SKM-1 (cell line): ENCODE results near the gene CYSLTR2.

Experiments used
- DNase-seq: peaks from one replicate; lab custom pipeline; 2025; ENCODE audit not compliant: unreplicated experiment; lab: John Stamatoyannopoulos, UW

The CYSLTR2 gene, protein sequence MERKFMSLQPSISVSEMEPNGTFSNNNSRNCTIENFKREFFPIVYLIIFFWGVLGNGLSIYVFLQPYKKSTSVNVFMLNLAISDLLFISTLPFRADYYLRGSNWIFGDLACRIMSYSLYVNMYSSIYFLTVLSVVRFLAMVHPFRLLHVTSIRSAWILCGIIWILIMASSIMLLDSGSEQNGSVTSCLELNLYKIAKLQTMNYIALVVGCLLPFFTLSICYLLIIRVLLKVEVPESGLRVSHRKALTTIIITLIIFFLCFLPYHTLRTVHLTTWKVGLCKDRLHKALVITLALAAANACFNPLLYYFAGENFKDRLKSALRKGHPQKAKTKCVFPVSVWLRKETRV

DNA sequence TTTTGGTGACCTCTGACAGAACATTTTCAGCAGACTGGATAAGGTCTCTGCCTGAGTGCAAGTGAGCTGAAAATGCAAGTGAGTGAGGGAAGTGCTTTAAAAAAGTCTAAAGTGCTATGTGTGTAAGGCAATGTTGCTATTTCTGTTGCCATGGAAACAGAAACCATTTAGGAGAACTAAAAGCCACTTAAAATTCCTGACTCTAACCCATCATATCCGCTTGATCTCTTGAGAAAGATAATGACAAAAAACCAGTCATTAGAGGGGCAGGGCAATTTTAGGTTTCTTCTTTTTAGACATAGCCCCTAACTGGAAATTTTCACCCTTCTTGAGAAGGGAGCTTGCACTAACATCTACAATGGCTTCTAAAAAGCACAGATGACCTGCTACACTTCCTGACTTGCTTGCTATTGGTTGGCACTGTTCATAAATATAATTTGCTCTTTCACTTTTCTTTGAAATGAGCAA lies at the start of gene CYSLTR2:
Gene CYSLTR2 (plus strand): TSS at position 458 of the 468 bp plus-strand sequence. CDS start 52,889 bp downstream, outside the sequence.
- peak; percentile 45 for DNase-seq

DNA sequence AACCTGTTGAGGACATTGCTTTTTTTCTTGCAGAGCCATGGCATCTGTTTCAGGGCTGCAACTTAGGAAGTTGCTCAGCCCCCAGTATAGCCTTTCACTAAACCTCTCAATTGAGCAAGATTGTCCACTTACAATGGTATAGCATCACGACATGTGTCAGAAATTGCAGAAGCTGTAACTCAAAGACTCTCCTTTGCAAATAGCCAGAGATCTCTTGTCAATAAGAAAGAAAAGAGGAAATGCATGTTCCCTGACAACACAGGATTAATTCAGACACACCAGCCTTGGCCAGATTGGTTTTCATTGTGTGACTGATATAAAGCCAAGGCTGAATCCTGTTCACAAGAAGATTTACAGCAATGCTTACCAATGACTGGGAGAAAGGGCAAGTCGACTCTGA lies 38.7 kb upstream of the CYSLTR2 start:
- DNase-seq, result peak; percentile 86

DNA sequence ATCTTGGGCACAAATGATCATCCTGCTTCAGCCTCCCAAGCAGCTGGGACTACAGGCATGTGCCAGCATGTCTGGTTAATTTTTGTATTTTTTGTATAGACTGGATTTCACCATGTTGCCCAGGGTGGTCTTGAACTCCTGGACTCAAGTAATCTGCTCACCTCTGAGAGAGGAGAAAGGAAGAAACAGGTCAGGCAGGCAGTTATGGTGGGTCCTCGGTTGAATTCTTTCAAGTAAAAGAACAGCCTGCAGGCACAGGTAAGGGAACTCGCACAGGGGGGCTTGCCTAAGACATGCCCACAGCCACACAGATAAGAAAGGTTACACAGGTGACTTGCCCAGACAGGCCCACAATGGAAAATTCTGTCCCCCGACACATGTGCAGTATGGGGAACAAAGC lies 34.8 kb upstream of the CYSLTR2 start:
- DNase-seq, result no peak

DNA sequence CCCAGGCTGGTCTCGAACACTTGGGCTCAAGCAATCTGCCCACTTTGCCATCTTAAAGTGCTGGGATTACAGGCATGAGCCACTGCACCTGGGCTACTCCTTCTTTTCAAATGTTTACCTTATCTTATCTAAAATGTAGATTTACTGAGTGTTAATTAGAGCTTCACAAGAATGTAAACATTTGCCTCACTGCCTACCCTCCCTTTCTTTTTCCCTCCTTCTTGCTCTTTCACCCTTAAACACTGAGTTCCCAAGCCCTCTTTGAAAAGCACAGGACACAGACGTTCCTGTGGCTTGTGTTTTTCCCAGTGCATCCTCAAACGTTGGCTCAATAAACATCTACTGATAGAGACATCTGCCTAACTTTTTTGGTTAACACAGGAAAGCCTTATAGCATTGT lies 32.7 kb upstream of the CYSLTR2 start:
- no peak for DNase-seq

DNA sequence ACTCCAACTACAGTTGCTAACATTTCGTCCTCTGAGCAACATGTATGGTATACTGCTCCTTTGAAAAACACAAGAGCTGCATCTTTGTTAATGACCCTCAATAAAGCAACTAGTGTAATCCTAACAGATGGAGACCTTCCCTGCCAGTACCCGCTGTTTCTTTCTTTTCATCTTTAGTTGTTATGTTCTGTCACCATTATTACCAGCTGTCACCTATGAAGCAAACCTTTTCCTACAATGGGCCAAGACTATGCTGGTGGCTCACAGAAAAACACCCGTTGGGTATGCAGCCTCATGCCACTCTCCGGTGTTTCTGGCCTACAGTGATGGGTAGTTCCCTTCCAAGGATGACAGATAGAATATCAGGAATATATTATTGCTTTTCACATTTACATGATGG lies 29.7 kb upstream of the CYSLTR2 start:
- DNase-seq, result no peak

DNA sequence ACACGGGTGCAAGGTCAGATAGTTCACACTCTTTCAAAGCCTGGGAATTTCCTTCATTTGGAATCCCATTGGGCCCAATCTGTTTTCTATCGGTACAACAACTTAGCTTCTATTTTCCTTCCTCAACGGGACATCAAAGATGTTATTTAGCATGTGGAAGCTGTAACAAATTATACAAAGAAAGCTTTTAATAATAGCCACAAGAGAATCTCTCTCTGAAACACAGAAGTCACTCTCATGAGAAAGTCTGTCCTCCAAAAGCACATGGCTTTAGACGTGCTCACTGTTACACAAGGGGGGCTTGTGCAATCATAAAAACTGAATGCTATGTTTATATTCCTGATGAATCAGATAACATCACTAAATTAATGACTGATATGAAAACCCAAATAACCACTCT lies 28.9 kb upstream of the CYSLTR2 start:
- DNase-seq, result peak; percentile 6

DNA sequence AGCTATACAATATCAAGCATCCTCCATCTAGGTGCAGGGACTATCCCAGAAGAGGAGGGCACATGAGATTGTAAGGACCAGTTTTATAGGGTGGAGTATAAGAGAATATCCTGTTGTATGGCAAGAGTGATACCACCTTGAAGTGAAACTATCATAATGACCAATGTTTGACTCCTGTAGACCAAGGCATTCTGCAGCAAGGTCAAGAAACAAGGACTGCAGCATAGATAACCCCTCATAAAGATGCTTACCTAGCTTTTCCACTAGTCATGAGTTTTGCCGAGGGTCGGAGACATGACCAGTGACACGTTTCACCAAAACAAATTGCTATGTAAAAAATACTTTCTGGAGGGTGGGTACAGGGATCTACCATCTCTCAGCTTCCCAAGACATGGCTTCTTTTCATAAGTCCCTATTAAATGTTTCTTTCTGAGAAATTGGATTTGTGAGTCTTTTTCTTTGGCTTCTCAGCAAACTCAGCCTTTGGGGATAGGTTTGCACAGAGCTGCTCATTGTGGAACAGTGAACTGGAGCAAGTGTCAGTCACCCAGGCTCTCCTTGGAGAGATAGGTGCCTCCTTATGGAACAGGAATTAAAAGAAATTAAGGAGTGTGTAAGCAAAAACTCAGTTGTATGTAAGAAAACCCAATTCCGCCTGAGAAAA lies 28.2 kb upstream of the CYSLTR2 start:
- DNase-seq, result no peak

DNA sequence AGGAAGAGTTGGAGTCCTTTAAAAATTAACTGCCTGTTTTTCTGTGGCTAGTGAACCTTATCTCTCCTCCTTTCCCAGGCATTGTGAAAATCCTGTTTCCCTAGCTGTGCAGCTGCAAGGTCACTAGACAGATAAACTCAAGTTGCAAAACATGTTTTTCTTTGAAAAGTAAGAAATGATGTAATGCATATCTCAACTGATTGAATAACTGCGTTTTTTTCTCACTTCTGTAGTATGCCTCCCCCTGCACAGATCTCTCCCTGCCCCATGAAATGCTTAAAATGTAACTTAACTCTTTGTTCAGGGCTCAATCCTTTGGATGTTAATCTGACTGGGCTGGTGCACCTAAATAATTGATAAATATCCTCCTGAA lies 27.7 kb upstream of the CYSLTR2 start:
- peak; percentile 60 for DNase-seq

DNA sequence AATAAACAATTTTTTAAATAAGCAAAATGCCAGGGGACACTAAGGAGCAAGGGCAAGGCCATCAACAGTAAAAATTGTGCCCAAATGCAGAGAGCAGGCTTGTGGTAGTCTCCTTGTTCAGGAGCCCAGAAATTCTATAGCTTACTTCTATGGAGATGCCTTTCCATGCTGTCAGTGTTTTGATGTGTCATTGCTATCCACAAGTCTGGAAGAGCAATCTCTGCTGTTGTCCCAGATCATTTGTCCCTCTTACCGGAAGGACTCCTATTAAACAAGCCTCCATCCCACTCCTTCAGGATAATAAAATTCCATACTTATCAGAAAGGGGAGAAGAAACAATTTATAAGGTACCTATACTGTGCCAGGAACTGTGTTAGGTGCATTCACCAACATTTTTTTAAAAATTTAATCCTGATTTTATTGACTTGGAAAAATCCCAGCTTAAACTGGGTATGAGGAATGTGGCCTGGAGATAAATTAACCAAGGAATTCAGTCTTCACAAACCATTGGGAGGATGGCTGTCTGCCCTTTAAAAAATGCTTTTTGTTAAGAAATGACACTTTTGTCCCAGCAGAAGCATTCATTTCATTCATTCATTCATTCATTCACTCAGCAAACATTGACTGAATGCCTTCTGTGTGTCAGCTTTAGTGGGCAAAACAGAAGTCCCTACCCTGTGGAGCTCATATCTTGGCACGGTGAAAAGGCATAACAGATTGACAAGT lies 26.8 kb upstream of the CYSLTR2 start:
- DNase-seq, result no peak

DNA sequence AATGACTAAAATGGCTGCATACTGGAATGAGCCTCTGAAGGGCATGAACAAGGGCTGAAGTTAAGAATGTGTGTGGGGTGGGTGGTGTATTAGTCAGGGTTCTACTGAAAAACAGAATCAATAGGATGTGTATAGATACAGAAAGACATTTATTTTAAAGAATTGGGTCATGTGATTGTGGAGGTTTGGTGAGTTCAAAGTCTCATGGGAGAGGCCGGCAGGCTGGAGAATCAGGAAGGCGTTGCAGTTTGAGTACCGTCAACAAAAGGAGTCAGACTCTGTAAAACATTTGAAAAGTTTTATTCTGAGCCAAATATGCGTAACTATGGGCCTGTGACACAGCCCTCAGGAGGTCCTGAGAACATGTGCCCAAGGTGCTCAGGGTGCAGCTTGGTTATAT lies 24.5 kb upstream of the CYSLTR2 start:
- DNase-seq, result no peak

DNA sequence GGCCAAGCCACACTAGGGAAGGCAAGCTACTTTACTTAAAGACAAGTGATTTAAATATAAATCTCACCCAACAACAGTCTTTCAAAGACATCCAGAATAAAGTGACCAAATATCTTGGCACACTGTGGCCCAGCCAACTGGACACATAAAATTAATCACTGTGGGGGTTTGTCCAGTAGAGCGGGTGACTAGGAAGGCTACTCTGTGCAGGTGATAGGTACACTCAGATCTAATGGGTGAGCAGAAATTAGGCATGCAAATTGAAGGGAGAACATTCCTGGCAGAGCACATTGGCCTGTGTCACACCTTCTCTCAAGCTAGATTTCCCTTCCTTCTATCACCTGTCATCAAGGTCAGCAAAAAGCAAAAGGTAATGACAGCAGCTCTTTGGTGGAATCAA lies 23.4 kb upstream of the CYSLTR2 start:
- no peak for DNase-seq

DNA sequence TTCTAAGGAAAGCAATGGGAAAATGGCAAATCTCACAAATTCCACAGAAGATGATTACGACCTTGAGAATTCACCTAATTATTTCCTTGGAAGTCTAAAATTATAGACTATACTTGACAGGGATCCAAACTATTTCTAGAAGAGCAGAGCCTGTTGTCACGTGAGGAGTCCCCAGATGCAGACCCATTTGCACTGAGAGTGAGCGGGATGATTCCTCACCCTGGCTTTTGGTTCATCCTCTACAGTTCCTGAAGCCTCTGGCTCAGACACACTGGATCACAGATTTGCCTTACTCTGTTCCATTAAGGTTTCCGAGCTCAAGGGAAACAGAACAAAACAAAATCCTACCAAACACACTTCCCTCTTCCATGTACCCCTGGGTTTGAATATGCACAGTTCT lies 23.0 kb upstream of the CYSLTR2 start:
- DNase-seq, result no peak

DNA sequence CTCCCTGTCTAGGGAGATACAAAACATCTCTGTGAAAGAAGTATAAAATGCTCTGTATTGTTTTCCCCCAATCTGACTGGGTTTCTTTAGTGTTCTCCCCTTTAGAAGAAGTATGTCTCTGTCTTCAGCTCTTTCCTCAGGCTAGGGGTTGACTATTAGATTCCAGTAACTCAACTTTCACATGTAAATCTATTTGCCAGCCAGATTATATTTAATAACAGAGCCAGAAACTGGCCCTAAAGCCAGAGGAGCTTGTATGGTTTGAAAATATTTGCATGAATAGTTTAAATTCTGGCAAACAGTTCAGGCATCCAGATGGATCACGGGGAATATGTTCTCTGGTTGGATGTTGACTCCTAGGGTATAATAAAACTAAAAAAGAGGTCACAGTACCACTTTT lies 22.3 kb upstream of the CYSLTR2 start:
- no peak for DNase-seq

DNA sequence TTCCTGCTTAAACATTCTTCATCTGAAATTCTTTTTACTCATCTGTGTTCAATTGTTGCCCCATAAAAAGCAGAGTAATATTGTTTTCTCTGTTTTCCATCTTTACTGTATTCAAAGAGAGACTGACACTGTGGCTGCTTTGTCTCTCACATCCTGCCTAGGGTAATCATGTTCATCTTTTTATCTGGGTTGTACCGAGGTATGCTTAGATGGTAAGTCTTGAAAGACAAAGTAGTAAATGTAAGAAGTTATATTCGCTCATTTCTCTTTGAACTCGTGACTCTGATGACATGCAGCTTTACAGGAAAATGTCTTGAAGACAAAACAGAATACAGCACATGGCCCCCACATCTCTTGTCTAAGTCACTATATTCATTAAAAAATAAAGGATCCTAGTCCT lies 20.0 kb upstream of the CYSLTR2 start:
- DNase-seq, result no peak

DNA sequence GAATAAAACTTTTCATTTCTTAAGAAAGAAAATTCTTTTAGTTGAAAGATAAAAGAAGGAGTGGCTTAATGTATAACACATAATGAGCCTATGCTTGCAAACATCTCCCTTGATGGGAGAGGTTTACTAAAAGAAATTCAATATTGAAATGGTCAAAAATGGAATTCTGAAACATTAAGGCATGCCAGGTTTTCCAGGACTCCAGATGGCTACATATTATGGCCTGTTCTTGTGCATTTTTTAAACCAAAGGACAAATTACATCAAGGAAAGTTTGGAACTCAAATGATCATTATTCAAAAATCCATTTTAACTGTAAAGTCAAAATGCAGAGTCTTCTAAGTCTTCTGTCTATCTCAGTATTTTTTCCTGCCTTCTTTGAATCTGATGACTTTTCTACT lies 19.1 kb upstream of the CYSLTR2 start:
- no peak for DNase-seq

DNA sequence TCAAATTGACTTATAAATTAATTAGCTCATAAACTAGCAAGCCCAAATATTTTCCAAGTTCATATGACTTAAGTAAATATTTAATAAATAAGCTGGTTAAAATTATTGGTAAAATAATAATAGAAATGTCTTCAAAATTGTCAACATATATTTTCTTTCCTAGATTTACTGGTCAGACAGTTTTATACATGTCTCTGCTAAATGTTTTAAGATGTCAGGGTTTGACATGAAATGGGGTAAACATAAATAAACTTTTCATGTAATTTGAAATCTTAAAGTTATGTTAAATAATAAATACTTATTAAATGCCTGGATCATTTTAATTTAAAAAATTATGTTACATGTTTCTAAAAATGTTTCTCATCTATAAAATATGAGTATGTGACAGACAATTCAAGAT lies 18.3 kb upstream of the CYSLTR2 start:
- no peak for DNase-seq

DNA sequence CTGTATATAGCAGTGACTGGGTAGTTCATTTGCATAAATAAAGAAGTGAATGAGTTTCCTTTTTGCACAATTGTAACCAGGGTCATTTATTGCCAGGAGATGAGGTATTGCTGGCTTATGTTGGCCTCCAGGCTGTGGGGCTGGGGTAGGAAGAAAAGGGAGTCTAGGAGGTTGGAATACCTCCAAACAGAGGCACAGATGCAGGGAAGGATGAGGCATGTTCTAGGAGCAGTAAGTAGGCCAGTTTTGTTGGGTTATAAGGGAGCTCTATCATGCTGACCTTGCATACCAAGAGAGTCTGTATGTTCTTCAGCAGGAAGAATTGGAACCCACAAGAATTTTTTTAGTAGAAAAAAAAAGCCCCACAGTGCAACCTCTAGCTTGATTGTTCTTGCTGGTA lies 17.2 kb upstream of the CYSLTR2 start:
- no peak for DNase-seq

DNA sequence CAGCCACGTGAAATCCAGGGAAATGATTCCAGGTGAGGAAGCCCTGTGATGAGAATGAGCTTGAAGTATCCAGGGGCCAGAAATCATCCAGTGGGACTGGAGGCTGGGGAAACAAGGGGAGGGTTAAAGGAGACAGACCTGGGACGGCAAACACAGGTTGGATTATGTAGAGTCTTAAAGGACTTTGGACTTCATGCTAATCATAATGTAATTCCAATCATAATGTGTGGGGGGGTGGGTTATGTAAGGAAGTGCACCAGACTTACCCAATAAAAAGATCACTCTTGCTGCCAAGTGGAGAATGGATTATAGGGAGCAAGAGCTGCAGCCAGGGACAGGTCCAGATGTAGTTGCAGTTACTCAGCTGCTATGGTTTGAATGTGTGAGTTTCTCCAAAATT lies 16.1 kb upstream of the CYSLTR2 start:
- DNase-seq, result no peak

DNA sequence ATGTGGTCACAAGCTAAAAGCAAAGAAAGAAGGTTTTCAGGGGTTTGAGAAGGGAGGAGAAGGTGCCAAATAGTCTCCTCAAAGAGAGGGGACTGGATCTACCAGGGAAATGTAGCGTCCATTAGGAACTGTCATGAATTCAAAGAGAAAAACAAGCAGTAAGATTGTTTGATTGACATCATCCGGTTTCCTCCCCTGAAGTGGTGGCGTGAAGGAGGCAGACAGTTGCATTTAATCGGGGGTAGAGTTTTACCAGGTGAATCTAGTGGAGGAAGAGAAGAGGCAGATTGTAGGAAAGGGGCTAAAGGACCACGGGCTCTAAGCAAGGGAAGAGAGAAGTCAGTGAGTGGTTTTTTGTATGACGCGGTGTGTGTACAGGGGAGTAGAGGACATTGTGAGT lies 13.0 kb upstream of the CYSLTR2 start:
- DNase-seq, result no peak

DNA sequence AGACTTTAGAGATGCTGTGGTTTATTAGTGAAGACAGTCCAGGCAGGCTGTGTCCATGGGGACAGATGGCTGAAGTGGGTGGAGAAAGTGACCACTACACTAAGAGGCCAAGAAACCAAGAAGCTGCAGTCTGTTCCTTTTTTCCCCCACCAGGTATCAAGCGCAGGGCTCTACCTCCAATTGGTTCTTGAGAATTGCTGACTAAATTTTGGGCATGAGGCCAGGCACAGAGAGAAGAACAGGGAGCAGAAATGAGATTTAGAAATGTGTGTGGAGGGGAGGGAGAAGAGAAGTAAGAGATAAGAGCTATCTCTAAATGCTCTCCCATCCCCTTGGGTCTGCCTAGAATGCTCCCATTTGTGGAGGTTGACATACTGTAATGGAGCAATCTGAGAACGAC lies 12.3 kb upstream of the CYSLTR2 start:
- no peak for DNase-seq

DNA sequence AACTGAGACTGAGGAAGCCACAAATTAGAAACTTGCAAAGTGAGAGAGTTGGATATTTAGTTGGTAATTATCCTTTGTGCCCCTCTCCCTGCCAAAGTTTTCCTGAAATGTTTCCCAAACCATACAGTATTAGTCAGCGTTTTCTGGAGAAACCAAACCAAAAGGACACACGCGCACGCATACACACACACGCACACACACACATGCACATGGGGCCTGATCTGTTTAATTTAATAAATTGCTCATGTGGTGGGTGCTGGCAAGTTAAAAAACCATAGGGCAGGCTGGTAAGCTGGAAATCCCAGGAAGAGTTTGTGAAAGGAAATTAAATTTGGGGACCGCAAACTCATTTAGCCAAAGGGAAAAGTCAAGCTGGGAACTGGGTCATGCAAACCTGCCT lies 11.7 kb upstream of the CYSLTR2 start:
- no peak for DNase-seq

DNA sequence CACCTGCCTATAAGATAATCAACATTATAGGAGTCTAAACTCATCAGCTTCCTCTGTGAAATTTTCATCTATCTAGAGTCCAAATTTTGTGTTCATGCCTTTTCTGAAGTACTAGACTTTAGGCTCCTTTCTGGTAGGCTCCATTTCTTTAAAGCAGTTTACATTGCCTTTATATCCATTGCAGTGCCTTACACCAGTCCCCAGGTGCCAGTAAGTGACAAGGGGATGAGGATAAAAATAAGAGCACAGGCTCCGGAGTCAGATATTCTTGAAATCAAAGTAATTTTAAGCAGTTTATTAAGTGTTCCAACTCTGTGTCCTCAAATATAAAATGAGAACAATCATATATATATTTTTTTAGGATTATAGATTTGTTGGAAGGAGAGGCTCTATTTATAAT lies 10.6 kb upstream of the CYSLTR2 start:
- no peak for DNase-seq
